ENCODE results near the gene IQSEC1.

IQSEC1 gene

DNA sequence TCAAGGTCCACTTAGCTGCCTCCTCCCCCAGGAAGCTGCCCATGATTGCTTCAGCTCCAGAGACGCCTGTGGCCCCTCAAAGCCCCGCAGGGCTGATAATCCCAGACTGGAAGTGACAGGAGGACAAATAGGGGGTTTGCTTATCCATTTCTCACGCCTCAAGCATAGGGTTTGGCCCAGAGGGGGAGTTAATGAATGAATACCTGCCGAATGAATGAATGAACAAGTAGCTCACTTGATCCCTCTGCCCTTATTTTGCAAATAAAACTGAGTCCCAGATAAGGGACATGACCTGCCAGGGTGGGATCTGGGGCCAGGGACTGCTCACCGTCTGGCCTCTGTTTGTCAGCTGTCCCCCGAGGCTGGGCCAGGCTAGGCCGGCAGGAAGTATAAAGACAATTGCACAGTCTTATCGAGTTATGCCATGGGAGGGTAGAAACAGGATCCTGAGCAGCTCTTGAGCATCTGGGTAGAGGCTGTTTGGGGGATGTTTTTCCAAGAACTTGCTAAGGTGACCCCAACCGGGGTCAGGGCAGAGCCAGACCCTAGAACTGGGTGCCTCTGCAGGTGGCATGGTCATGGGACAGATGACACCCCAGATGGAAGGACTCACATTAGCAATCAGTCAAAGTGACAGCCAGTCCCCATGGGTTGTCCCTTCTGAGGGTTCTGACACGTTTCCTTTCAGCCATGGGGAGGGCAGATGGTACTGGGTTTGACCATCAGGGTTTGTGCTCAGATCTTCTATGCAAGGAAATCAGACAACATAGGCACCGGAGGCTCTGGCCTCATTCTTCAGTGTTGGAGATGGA lies 45.0 kb downstream of the IQSEC1 start:
- no peak overlapping the region for H3K4me3 ChIP-seq (ENCODE audit: low read depth, low read length)
- TF ChIP-seq, protein P1, sequence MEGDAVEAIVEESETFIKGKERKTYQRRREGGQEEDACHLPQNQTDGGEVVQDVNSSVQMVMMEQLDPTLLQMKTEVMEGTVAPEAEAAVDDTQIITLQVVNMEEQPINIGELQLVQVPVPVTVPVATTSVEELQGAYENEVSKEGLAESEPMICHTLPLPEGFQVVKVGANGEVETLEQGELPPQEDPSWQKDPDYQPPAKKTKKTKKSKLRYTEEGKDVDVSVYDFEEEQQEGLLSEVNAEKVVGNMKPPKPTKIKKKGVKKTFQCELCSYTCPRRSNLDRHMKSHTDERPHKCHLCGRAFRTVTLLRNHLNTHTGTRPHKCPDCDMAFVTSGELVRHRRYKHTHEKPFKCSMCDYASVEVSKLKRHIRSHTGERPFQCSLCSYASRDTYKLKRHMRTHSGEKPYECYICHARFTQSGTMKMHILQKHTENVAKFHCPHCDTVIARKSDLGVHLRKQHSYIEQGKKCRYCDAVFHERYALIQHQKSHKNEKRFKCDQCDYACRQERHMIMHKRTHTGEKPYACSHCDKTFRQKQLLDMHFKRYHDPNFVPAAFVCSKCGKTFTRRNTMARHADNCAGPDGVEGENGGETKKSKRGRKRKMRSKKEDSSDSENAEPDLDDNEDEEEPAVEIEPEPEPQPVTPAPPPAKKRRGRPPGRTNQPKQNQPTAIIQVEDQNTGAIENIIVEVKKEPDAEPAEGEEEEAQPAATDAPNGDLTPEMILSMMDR (IDR thresholded peaks at IDR 0.05; ENCODE audit: insufficient read depth, low read depth, low read length, missing control alignments), result no peak
- no peak for DNase-seq (ENCODE audit: low read depth)

DNA sequence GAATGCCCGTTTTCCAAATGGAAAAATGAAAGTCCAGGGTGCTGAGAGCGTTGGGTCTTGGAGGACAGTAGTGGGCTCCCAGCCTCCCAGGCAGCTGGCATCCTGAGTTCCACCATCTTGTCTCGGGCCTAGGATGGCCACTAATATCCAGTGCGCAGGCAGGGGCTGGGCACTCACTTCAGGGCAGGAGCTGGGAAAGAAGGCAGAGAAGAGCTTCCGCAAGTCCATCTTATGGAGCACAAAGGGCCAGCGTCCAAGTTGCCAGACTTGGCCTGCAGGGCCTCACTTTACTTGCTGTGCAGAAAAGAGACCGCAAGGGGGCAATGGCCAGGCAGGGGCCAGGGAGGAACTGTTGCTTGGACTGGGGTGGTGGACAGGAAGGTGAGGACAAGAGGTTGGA lies 46.1 kb downstream of the IQSEC1 start:
- no peak overlapping the region for H3K4me3 ChIP-seq (ENCODE audit: low read depth, low read length)
- TF ChIP-seq, protein P1 (IDR thresholded peaks at IDR 0.05; ENCODE audit: insufficient read depth, low read depth, low read length, missing control alignments), result no peak
- DNase-seq (ENCODE audit: low read depth), result no peak

DNA sequence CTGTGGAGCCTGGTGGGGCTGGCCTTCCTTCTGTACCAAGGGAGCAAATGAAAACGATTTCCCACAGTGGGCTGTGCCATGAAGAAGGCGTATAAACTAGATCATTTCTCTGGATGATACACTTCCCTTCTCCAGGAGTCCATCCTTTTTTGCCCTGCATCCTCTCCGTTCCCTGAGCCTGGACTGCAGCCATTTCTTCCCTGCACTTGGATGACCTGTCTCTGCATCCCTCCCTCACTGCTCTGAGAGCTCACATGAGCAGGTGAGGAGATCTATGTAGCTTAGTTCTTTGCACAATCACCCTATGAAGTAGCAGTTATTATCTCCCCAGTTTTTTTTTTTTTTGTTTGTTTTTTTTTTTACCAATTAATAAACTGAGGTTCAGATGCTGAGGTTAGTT lies 46.7 kb downstream of the IQSEC1 start:
- TF ChIP-seq, protein P1 (IDR thresholded peaks at IDR 0.05; ENCODE audit: insufficient read depth, low read depth, low read length, missing control alignments), result no peak
- H3K4me3 ChIP-seq (ENCODE audit: low read depth, low read length), result no peak overlapping the region
- DNase-seq (ENCODE audit: low read depth), result no peak

DNA sequence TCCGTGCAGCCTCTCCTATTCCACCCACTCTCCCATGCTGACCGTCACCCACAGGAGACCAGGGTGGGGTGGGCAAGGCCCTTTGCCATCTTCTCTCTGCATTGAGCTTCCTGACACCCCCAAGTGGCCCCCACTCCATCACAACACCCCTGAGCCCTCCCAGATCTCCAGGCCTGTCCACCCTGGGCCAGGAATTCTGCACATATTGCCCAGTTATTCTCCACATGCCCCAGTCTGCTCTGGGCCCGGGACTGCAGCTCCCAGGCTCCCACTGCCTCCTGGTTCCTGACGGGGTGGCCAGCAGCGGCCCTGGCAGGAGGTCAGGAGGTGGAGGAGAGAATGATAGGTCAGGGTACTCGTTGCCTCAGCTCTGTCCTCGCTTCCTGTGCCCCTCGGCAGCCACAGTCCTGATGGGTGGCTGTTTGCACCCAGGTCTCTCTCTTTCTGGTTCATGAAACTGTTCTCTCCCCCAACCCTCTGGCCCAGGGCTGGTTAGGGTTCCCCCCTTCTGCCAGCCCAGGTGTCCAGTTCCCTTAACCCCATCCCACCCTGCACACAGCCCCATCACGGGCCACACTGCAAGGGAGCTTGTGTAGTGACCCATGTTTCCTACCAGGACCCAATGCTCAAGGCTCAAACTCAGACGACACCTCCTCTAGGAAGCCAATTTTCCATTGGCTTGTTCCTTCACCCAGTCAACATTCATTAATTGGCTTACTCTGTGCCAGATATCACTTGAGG lies 47.3 kb downstream of the IQSEC1 start:
- no peak for DNase-seq (ENCODE audit: low read depth)
- H3K4me3 ChIP-seq (ENCODE audit: low read depth, low read length), result no peak overlapping the region
- TF ChIP-seq, protein P1 (IDR thresholded peaks at IDR 0.05; ENCODE audit: insufficient read depth, low read depth, low read length, missing control alignments), result no peak

DNA sequence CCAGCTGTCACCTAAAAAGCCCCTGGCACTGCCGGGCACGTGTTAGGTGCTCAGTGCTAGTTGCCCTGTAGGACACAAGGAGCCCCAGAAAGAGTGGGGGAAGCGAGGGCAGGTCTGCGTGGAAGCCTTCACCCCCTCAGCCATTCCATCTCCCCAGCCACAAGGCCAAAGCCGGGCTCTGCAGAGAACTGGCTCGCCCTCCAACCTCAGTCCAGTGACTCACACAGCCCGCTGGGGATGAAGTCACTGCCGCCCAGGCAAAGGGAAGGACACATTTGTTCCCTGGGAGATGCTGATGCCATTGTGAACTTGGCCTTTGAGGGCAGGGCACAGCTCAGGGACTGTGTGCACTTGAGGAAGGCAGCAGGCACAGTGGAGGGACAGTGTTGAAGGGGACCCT lies 48.1 kb downstream of the IQSEC1 start:
- TF ChIP-seq, protein P1 (IDR thresholded peaks at IDR 0.05; ENCODE audit: insufficient read depth, low read depth, low read length, missing control alignments), result no peak
- DNase-seq (ENCODE audit: low read depth), result no peak
- no peak overlapping the region for H3K4me3 ChIP-seq (ENCODE audit: low read depth, low read length)

DNA sequence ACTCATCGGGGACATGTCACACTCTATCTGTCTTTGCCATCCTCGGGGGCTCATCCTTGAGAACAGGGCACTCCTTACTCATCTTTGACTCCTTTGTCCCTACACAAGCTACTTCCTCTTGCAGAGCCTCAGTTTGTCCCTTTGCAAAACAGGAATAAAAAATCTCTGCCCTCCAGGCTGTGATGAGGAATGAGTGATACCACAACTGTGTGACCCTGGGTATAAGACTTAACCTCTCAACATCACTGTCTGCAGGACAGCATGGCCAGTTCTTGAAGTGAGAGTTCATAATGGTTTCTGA lies 48.5 kb downstream of the IQSEC1 start:
- TF ChIP-seq, protein P1 (IDR thresholded peaks at IDR 0.05; ENCODE audit: insufficient read depth, low read depth, low read length, missing control alignments), result no peak
- H3K4me3 ChIP-seq (ENCODE audit: low read depth, low read length), result no peak overlapping the region
- no peak for DNase-seq (ENCODE audit: low read depth)

Data from GM12865 (cell line).